Ishikawa (cell line): ENCODE results near the gene WNK1.

Experiments used
- CEBPB ChIP-seq: IDR thresholded peaks from 2 replicates; pipeline ENCODE4 v1.6.1; 2012
- CREB1 ChIP-seq: IDR thresholded peaks from 2 replicates; pipeline ENCODE4 v1.6.1; 2012; ENCODE audit warnings: low read depth
- EGR1 ChIP-seq: IDR thresholded peaks from 2 replicates; pipeline ENCODE4 v1.6.1; 2012
- EP300 ChIP-seq: IDR thresholded peaks from 2 replicates; pipeline ENCODE4 v1.6.1; 2012; ENCODE audit warnings: borderline replicate concordance
- FOXM1 ChIP-seq: IDR thresholded peaks from 2 replicates; pipeline ENCODE4 v1.6.1; 2012; ENCODE audit warnings: low read depth, borderline replicate concordance
- MAX ChIP-seq: IDR thresholded peaks from 2 replicates; pipeline ENCODE4 v1.6.1; 2012
- NFIC ChIP-seq: IDR thresholded peaks from 2 replicates; pipeline ENCODE4 v1.6.1; 2012
- RAD21 ChIP-seq: IDR thresholded peaks from 2 replicates; pipeline ENCODE4 v1.6.1; 2012; ENCODE audit warnings: low read depth
- TAF1 ChIP-seq: IDR thresholded peaks from 2 replicates; pipeline ENCODE4 v1.6.1; 2012; ENCODE audit warnings: low read depth, mild to moderate bottlenecking
- TCF12 ChIP-seq: IDR thresholded peaks from 2 replicates; pipeline ENCODE4 v1.6.1; 2012; ENCODE audit warnings: low read depth
- TEAD4 ChIP-seq: IDR thresholded peaks from 2 replicates; pipeline ENCODE4 v1.6.1; 2012
- YY1 ChIP-seq: IDR thresholded peaks from 2 replicates; pipeline ENCODE4 v1.6.1; 2012; ENCODE audit warnings: low read depth
- ZBTB7A ChIP-seq: IDR thresholded peaks from 2 replicates; pipeline ENCODE4 v1.6.1; 2012; ENCODE audit warnings: low read depth
- TF ChIP-seq, protein P1 (sequence below): IDR thresholded peaks from 2 replicates; pipeline ENCODE4 v1.6.1; 2012; ENCODE audit warnings: low read depth, mild to moderate bottlenecking
- TF ChIP-seq, protein P2 (sequence below): IDR thresholded peaks from 2 replicates; pipeline ENCODE4 v1.6.1; 2012

WNK1 gene

GRCh38 chr12:753611-754472, 1.5 kb downstream of the WNK1 start:
- TF ChIP-seq TCF12 = 0 out of 2 replicates have a peak, but pooled peaks have one; percentile 11
- no peak; the same call in none of the 2 replicates for TF ChIP-seq MAX

- TF ChIP-seq, protein P1, sequence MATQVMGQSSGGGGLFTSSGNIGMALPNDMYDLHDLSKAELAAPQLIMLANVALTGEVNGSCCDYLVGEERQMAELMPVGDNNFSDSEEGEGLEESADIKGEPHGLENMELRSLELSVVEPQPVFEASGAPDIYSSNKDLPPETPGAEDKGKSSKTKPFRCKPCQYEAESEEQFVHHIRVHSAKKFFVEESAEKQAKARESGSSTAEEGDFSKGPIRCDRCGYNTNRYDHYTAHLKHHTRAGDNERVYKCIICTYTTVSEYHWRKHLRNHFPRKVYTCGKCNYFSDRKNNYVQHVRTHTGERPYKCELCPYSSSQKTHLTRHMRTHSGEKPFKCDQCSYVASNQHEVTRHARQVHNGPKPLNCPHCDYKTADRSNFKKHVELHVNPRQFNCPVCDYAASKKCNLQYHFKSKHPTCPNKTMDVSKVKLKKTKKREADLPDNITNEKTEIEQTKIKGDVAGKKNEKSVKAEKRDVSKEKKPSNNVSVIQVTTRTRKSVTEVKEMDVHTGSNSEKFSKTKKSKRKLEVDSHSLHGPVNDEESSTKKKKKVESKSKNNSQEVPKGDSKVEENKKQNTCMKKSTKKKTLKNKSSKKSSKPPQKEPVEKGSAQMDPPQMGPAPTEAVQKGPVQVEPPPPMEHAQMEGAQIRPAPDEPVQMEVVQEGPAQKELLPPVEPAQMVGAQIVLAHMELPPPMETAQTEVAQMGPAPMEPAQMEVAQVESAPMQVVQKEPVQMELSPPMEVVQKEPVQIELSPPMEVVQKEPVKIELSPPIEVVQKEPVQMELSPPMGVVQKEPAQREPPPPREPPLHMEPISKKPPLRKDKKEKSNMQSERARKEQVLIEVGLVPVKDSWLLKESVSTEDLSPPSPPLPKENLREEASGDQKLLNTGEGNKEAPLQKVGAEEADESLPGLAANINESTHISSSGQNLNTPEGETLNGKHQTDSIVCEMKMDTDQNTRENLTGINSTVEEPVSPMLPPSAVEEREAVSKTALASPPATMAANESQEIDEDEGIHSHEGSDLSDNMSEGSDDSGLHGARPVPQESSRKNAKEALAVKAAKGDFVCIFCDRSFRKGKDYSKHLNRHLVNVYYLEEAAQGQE = no peak
- TF ChIP-seq EP300 (no peak), TAF1 (no peak), CEBPB (no peak), TEAD4 (no peak), FOXM1 (no peak), YY1 (no peak), TCF12 (no peak), ZBTB7A (no peak), MAX (no peak), EGR1 (no peak), CREB1 (no peak)
- TF ChIP-seq, protein P2, sequence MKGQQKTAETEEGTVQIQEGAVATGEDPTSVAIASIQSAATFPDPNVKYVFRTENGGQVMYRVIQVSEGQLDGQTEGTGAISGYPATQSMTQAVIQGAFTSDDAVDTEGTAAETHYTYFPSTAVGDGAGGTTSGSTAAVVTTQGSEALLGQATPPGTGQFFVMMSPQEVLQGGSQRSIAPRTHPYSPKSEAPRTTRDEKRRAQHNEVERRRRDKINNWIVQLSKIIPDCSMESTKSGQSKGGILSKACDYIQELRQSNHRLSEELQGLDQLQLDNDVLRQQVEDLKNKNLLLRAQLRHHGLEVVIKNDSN = no peak
Observed at GRCh38 chr12:754473-754820, 2.1 kb downstream of the WNK1 start.

DNA sequence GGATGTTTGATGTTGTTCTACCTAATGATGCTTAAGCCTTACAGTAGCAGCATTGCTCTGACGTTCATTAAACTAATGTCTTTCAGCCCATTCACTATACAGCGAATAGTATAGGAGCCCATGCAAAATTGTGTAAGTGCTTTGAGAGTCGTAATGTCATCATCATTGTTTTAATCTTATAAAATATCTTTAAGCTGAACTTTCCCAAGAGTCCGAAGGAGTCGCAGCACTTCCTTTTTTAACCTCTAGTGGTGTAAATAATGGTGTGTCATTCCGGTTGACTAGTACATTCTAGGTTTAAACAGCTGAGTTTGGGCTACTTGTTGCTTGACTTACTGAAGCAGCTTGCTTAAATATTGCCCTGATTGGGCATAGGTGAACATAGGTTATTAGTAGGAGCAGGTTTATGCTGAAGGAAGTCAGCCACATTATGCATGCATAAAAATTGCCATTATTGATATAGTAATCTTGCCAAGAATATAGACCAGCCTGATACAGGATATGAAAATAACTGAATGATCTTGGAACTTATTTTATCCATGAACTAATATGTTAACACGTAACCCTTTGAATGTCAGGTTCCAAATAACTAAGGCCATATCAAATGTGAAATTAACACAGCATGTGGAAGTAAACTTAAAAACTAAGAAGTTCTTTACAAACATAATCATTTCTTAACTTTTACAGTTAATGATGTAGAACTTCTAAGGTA, 2.6 kb downstream of the WNK1 start:
- TF ChIP-seq YY1 (no peak), ZBTB7A (no peak), TCF12 (no peak)

DNA sequence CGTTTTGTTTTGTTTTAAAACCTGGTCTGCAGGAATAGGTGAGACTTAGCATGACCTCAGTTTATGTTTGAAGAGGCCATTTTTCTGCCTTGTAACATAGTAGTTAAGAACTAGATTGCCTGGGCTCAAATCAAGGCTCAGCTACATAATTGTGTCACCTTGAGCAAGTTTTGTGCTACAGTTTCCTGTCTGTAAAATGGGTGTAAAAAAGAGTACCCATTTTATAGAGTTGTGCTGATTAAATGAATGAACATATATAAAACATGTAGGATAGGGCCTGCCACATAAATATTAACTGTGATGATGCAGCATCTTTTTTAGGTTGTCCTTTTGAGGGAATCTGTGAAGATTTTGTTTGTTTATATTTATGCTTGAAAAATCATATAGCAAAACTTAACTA, 7.2 kb downstream of the WNK1 start:
- TF ChIP-seq EGR1 (no peak), ZBTB7A (no peak), YY1 (no peak), TEAD4 (no peak), FOXM1 (no peak), CREB1 (no peak), RAD21 (no peak)
- TF ChIP-seq, protein P2 = no peak

DNA sequence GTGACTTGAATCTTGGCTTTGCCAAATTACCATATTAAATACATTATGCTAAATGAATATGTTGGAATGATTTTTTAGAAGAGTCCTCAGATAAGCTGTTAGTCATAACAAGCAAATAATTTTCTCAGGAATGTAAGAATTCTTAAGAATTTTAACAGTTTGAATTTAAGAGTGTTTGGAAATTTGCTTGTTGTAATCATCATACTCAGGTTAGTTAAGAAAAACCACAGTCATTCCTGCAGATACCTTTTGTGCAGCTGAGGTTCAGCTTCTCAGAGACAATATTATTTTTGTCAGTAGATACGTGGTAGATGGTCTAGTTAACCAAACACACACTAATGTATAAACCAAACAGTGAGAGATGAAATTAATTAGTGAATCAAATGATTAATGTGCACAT, 8.9 kb downstream of the WNK1 start:
- TF ChIP-seq CREB1 (no peak), RAD21 (no peak), NFIC (no peak), EGR1 (no peak), EP300 (no peak), CEBPB (no peak), TAF1 (no peak), TCF12 (no peak), FOXM1 (no peak)
- TF ChIP-seq, protein P2 = no peak

GRCh38 chr12:765840-766239, 13.5 kb downstream of the WNK1 start:
- TF ChIP-seq, protein P1 = no peak
- TF ChIP-seq CREB1 (no peak), NFIC (no peak), FOXM1 (no peak), EGR1 (no peak), RAD21 (no peak), YY1 (no peak), TCF12 (no peak), TEAD4 (no peak), CEBPB (no peak), ZBTB7A (no peak), EP300 (no peak), MAX (no peak), TAF1 (no peak)
- TF ChIP-seq, protein P2 = no peak
